ENCODE data around the gene AP1G2.

DNA sequence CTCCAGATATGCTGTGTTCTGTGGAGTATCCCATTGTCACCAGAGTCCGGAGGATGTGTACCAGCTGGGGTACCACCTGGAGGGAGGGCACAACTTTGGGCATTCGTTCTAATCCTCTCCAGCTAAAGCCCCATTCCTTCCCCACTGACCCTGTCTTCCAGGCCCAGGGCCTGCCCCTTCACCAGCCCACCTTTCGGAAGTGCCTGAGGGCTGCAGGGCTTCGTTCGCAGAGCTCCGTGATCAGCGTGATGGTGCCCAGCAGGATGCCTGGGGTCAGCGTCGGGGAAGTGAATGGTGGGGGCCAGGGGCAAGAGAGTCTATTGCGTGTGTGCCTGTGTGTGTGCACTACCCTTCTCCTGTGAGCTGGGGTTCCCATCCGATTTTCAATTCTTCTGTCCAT, 2.0 kb downstream of the AP1G2 start:
- TF ChIP-seq, protein P1, sequence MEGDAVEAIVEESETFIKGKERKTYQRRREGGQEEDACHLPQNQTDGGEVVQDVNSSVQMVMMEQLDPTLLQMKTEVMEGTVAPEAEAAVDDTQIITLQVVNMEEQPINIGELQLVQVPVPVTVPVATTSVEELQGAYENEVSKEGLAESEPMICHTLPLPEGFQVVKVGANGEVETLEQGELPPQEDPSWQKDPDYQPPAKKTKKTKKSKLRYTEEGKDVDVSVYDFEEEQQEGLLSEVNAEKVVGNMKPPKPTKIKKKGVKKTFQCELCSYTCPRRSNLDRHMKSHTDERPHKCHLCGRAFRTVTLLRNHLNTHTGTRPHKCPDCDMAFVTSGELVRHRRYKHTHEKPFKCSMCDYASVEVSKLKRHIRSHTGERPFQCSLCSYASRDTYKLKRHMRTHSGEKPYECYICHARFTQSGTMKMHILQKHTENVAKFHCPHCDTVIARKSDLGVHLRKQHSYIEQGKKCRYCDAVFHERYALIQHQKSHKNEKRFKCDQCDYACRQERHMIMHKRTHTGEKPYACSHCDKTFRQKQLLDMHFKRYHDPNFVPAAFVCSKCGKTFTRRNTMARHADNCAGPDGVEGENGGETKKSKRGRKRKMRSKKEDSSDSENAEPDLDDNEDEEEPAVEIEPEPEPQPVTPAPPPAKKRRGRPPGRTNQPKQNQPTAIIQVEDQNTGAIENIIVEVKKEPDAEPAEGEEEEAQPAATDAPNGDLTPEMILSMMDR (IDR thresholded peaks at IDR 0.05), result no peak
- TF ChIP-seq EZH2phosphoT487 (IDR thresholded peaks at IDR 0.05), result no peak
